Measurements from ENCODE around the gene PTPN7. TPM values are rescaled to one million over a fixed set of nuclear protein-coding genes. Genes with fewer than 3 reads are reported as not detected.
"Not testable (repeated sequence)": the region's sequence is repeated elsewhere in the genome, so short reads cannot be mapped to it uniquely, and the experiment has no call there.

Gene PTPN7
- total RNA-seq, 3 donors from 2014 or later = 304 to 352 (median 331) TPM

GRCh38 chr1:202182040-202182877, 21.9 kb upstream of the PTPN7 start:
- Mint-ChIP-seq H3K27me3 (ENCODE audit: low read depth) (no peaks in the 10 kb centered on the region), H3K36me3 (ENCODE audit: insufficient read depth) (no peaks in the 10 kb centered on the region), H3K9me3 (no peaks in the 10 kb centered on the region), H3K4me1 (ENCODE audit: low read depth) (peaks cover 7% of the 10 kb centered on the region), H3K4me3 (no peak overlapping the region)
- DNase-seq = no peak
- no peak for ATAC-seq

DNA sequence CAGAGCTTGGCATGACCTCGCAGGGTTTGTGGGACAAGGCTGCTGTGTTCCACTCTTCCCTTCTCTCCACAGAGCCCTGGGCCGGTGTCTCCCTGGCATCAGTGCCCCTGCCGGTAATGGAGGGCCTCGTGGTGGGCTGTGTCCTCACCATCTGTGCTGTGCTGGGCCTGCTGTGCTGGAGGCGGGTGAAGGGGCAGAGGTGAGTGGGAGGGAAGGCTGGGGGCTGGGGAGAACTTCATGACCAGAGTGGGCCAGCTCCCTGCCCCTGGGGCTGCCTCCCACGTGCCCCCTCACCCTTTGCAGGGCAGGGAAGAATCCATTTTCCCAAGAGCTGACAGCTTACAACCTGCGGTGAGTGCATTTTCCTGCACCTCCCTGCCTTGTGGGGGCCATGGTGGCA, 21.2 kb upstream of the PTPN7 start:
- DNase-seq (no peak), ATAC-seq (no peak)
- H3K36me3 Mint-ChIP-seq (ENCODE audit: insufficient read depth) = no peaks in the 10 kb centered on the region
- H3K9me3 Mint-ChIP-seq = no peaks in the 10 kb centered on the region
- H3K4me3 Mint-ChIP-seq = no peak overlapping the region
- H3K4me1 Mint-ChIP-seq (ENCODE audit: low read depth) = peaks cover 7% of the 10 kb centered on the region
- no peaks in the 10 kb centered on the region for H3K27me3 Mint-ChIP-seq (ENCODE audit: low read depth)

GRCh38 chr1:202180751-202181139, 20.3 kb upstream of the PTPN7 start:
- ATAC-seq; H3K9me3 Mint-ChIP-seq; H3K4me1 Mint-ChIP-seq (ENCODE audit: low read depth); H3K27me3 Mint-ChIP-seq (ENCODE audit: low read depth); H3K4me3 Mint-ChIP-seq; H3K36me3 Mint-ChIP-seq (ENCODE audit: insufficient read depth); DNase-seq: not testable (repeated sequence)

DNA sequence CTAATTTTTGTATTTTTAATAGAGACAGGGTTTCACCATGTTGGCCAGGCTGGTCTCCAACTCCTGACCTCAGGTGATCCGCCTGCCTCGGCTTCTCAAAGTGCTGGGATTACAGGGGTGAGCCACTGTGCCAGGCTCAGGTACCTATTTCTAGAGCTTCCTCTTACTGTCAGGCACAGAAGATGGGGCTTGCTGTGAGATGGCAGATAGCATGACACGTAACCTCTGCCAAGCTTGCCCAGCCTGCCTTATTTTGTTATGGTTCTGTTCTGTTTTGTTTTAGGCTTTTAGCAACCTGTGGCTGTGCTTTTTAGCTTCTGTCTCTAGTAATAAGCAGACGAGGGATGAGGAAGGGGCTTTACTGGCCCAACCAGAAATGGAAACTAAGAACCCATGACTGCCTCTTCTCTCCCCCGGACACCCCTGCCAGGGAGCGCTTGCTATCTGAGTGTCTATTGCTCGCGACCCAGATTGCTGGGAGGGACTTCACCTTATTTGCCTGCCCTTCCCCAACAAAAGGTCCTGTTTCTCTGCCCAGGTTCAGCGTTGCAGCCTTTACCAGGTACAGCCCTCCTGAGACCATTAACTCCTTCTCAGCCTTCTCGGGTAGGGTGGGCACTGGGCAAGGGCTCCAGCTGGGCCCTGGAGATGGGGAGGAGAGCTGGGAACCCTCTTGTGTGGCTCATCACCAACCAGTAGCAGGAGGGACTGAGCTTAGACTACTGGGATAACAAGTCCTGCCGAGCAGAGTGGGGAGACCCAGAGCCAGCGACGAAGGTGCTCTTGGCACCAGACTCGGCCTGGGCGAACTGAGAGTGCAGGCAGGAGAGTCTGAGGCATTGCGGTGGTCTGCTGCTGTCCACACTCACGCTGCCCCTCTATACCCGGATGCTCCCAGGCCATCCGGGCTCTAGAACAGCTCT, 19.7 kb upstream of the PTPN7 start:
- Mint-ChIP-seq H3K36me3 (ENCODE audit: insufficient read depth) (no peaks in the 10 kb centered on the region), H3K27me3 (ENCODE audit: low read depth) (no peaks in the 10 kb centered on the region), H3K4me3 (no peak overlapping the region), H3K4me1 (ENCODE audit: low read depth) (peaks cover 7% of the 10 kb centered on the region), H3K9me3 (no peaks in the 10 kb centered on the region)
- DNase-seq (no peak), ATAC-seq (no peak)

DNA sequence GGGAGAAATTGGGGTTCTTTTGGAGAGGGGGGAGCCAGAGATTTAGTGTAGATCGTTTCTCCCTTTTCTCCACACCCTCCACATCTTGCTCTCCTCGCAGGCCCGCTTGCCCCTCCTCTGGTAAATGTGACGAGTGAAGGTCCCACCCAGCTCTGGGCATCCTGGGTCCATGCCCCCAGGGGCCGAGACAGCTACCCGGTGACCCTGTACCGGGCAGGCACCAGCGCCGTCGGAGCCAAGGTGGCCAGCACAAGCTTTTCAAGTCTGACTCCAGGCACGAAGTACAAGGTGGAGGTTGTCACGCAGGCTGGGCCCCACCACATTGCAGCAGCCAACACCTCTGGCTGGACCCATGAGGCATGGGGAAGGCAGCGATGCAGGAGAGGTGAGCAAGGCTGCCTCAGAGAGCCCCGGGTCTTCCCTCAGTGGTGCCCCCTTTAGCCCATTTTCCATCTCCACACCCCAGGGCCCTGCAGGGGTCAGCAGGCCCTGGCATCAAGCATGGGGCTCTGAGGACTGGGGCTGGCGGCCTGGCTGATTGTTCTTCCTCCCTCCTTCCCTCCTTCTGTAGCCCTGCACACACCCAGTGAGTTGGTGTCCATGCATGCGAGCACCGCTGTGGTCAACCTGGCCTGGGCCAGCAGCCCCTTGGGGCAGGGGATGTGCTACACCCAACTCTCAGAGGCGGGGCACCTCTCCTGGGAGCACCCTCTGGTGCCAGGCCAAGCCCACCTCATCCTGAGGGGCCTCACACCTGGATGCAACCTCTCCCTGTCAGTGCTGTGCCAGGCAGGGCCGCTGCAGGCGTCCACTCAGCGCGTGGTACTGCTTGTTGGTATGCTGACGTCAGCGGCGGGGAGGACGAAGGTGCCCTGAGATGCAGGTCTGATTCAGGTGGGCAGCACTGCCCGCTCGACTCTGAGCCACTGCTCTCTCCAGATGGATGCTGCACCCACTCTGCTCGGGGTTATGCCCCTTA, 16.8 kb upstream of the PTPN7 start:
- Mint-ChIP-seq H3K36me3 (ENCODE audit: insufficient read depth) (no peaks in the 10 kb centered on the region), H3K9me3 (no peaks in the 10 kb centered on the region), H3K4me3 (no peak overlapping the region), H3K4me1 (ENCODE audit: low read depth) (no peaks in the 10 kb centered on the region), H3K27me3 (ENCODE audit: low read depth) (no peaks in the 10 kb centered on the region)
- ATAC-seq (no peak), DNase-seq (no peak)

DNA sequence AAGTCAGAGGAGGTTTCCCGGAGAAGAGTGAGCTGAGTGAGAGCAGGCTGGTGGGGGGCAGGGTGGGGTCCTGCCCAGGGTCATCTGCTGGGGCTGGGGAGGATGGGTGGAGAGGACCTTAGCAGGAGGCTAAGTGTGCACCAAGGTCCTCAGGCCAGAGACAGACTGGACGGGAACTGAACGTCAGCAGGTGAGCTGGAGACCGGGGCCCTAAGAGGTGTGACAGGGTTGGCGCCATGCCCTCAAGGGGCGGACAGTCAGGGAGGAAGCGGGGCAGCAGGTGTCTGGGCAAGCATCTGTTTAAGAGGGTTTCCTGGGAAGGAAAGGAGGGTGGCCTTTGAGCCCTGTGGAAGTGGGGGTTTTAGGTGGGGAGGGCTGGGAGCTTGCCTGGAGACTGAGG, 13.6 kb upstream of the PTPN7 start:
- Mint-ChIP-seq H3K4me3 (no peak overlapping the region), H3K27me3 (ENCODE audit: low read depth) (no peaks in the 10 kb centered on the region), H3K9me3 (no peaks in the 10 kb centered on the region), H3K36me3 (ENCODE audit: insufficient read depth) (no peaks in the 10 kb centered on the region), H3K4me1 (ENCODE audit: low read depth) (no peaks in the 10 kb centered on the region)
- no peak for DNase-seq
- no peak for ATAC-seq

DNA sequence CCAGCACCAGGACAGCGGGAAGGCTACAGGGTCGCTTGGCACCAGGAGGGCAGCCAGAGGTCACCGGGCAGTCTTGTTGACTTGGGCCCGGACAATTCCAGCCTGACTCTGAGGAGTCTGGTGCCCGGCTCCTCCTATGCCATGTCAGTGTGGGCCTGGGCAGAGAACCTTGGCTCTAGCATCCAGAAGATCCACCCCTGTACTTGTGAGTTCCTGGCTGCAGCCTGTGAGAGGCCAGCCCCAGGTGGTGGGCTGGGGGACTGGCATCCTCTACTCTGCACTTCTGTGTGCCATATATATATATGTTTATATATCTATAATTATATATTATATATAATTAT, 11.6 kb upstream of the PTPN7 start:
- Mint-ChIP-seq H3K27me3 (ENCODE audit: low read depth) (no peaks in the 10 kb centered on the region), H3K36me3 (ENCODE audit: insufficient read depth) (no peaks in the 10 kb centered on the region), H3K9me3 (no peaks in the 10 kb centered on the region), H3K4me3 (no peak overlapping the region), H3K4me1 (ENCODE audit: low read depth) (peaks cover 3% of the 10 kb centered on the region)
- DNase-seq (no peak), ATAC-seq (peak in 1 of 2 donors; percentile 18)

- Mint-ChIP-seq H3K4me3 (no peak overlapping the region), H3K27me3 (ENCODE audit: low read depth) (no peaks in the 10 kb centered on the region), H3K9me3 (no peaks in the 10 kb centered on the region), H3K36me3 (ENCODE audit: insufficient read depth) (no peaks in the 10 kb centered on the region), H3K4me1 (ENCODE audit: low read depth) (peaks cover 6% of the 10 kb centered on the region)
- DNase-seq = no peak
- ATAC-seq = peak in 1 of 2 donors; percentile 14
These were observed 11.1 kb upstream of the PTPN7 start for GRCh38 chr1:202171292-202172014.

GRCh38 chr1:202170726-202171125, 10.3 kb upstream of the PTPN7 start:
- Mint-ChIP-seq H3K4me3 (no peak overlapping the region), H3K36me3 (ENCODE audit: insufficient read depth) (no peaks in the 10 kb centered on the region), H3K9me3 (no peaks in the 10 kb centered on the region), H3K4me1 (ENCODE audit: low read depth) (peaks cover 12% of the 10 kb centered on the region), H3K27me3 (ENCODE audit: low read depth) (no peaks in the 10 kb centered on the region)
- DNase-seq (no peak), ATAC-seq (no peak)

- no peak for ATAC-seq
- Mint-ChIP-seq H3K36me3 (ENCODE audit: insufficient read depth) (no peaks in the 10 kb centered on the region), H3K4me3 (no peak overlapping the region), H3K9me3 (no peaks in the 10 kb centered on the region), H3K4me1 (ENCODE audit: low read depth) (peaks cover 30% of the 10 kb centered on the region), H3K27me3 (ENCODE audit: low read depth) (no peaks in the 10 kb centered on the region)
- DNase-seq = no peak
These were observed 8.5 kb upstream of the PTPN7 start for GRCh38 chr1:202168861-202169260.

DNA sequence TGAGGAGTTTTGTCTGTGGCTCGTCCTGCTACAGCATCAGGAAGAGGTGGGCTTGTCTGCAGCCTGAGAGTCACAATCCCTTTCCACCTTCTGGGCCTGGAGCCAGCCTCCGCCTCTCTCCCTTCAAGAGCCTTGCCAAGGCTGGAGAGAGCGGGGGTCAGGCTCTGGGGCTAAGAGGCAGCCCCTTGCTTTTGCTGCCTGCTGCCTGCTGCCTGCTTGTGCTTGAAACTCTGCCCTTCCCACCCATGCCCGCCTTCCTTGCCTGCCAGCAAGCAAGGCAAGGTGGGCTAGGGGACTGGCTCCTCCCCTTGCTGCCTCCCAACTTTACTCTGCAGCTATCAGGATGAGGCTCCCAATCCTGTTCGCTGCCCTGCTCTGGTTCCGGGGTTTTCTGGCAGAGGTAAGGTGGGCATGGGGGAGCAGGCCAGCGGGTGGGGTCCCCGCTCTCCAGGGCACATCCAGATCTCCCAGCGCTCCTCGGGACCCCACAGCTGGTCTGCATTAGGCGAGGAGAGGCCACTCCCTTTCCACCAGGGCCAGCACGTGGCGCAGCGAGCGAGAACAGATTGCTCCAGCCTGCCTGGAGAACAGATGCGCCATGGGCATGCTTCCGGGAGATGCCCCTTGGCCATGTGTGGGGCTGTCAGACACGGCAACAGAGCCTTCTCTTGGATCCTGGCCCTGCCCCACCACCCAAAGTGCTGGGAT, 7.5 kb upstream of the PTPN7 start:
- Mint-ChIP-seq H3K36me3 (ENCODE audit: insufficient read depth) (no peaks in the 10 kb centered on the region), H3K27me3 (ENCODE audit: low read depth) (no peaks in the 10 kb centered on the region), H3K4me1 (ENCODE audit: low read depth) (peaks cover 40% of the 10 kb centered on the region), H3K9me3 (no peaks in the 10 kb centered on the region), H3K4me3 (no peak overlapping the region)
- no peak for DNase-seq
- no peak for ATAC-seq

- not testable (repeated sequence) for H3K4me3 Mint-ChIP-seq; H3K36me3 Mint-ChIP-seq (ENCODE audit: insufficient read depth); DNase-seq; H3K27me3 Mint-ChIP-seq (ENCODE audit: low read depth); ATAC-seq; H3K9me3 Mint-ChIP-seq
- peaks cover 48% of the 10 kb centered on the region for H3K4me1 Mint-ChIP-seq (ENCODE audit: low read depth)
These were observed 6.7 kb upstream of the PTPN7 start for GRCh38 chr1:202167054-202167453.

Data from activated T-cell treated with anti-CD3 and anti-CD28 coated beads, Interleukin-2, amount 50 U/mL, for 4 hours (primary cell).